ENCODE measurements around the gene PSMD1. TPM values are rescaled to one million over a fixed set of nuclear protein-coding genes. Genes with fewer than 3 reads are reported as not detected.

The PSMD1 gene
- total and polyA plus RNA-seq, 5 donors, result 35.6 to 88.6 (median 80.3) TPM

DNA sequence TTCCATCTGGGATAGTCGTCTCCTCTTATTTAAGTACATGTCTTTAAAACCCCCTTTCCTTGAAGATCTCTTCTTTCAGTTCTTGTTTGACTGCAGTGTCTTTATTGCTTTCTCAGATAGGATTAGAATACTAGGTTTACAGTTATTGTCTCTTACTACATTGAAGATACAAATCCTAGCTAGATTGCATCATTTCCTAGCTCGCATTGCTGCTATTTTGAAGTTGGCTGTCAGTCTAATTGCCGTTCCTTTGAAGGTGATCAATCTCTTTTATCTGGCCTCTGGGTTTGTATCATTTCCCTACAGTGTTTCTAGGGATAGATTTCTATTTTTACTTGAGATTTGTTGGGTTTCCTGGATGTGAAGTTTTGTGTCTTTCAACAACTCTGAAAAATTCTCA, 162.6 kb downstream of the PSMD1 start:
- WGBS, result 76% methylated on average over 3 of the region's 3 CpGs
- no peaks in the 10 kb centered on the region for H3K9me3 ChIP-seq (ENCODE audit: control insufficient read depth, low read length)
- no peaks in the 10 kb centered on the region for H3K4me1 ChIP-seq (ENCODE audit: control insufficient read depth, insufficient read depth, low read length)
- H3K27me3 ChIP-seq (ENCODE audit: control insufficient read depth, insufficient read depth), result no peaks in the 10 kb centered on the region
- ATAC-seq (no peak), DNase-seq (no peak)
- H3K27ac ChIP-seq (ENCODE audit: low read length), result no peak overlapping the region
- no peak overlapping the region for H3K4me3 ChIP-seq (ENCODE audit: low read length)
- intact Hi-C loops (cut with DNase I), result no loop called here

DNA sequence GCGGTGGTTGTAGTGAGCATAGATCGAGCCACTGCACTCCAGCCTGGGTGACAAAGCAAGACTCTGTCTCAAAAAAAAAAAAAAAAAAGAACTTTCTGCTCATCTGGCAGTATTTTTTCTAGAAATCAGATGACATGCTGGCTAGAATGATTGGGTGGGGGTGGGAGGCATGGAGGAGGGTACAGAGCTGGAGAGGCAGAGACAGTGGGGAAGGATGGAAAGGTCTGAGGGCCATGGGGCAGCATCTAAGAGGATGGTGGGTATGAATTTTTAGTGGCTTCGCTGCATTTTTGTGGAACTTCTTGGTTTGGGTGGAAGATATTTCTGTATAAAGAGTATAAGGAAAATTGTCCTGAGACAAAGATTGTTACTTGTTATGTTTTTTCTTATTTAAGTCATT, 165.1 kb downstream of the PSMD1 start:
- intact Hi-C loops (cut with DNase I), result loop anchor here in 1 of 4 donors (10.0 kb wide), 1 partner anchor 73 kb away; no protein-coding TSS in a partner anchor
- no peak overlapping the region for H3K27ac ChIP-seq (ENCODE audit: low read length)

More for the DNA sequence above, 165.1 kb downstream of the PSMD1 start:
- Histone ChIP-seq H3K4me3 (ENCODE audit: low read length) (no peak overlapping the region), H3K27me3 (ENCODE audit: control insufficient read depth, insufficient read depth) (no peaks in the 10 kb centered on the region), H3K4me1 (ENCODE audit: control insufficient read depth, insufficient read depth, low read length) (no peaks in the 10 kb centered on the region), H3K9me3 (ENCODE audit: control insufficient read depth, low read length) (no peaks in the 10 kb centered on the region)
- ATAC-seq (no peak), DNase-seq (no peak)
- 94% methylated on average over 3 of the region's 3 CpGs for WGBS

Other genes starting within 250 kb of the PSMD1 start
- 10 to 100 TPM; 40.5 to 67.0 (median 57.7) TPM for gene ITM2C, start 191.9 kb upstream of the PSMD1 start, total RNA-seq
- 73.1 TPM for gene ITM2C, start 191.9 kb upstream of the PSMD1 start, polyA plus RNA-seq
- gene GPR55, start 131.6 kb upstream of the PSMD1 start, total RNA-seq, result under 1 TPM in 2 of 4 donors, not detected in 2; 0.18 to 0.20 TPM
- gene GPR55, start 131.6 kb upstream of the PSMD1 start, polyA plus RNA-seq, result not detected
- gene SPATA3, start 60.7 kb upstream of the PSMD1 start, total RNA-seq, result not detected
- not detected for gene SPATA3, start 60.7 kb upstream of the PSMD1 start, polyA plus RNA-seq
- under 1 TPM in 3 of 4 donors, not detected in 1; 0.18 to 0.43 (median 0.42) TPM for gene C2orf72, start 19.3 kb upstream of the PSMD1 start, total RNA-seq
- gene C2orf72, start 19.3 kb upstream of the PSMD1 start, polyA plus RNA-seq, result 0.27 TPM
- gene HTR2B, start 68.2 kb downstream of the PSMD1 start, total RNA-seq, result 10 to 100 TPM in 1 of 4 donors, 1 to 10 TPM in 3; 4.3 to 11.9 (median 8.0) TPM
- gene HTR2B, start 68.2 kb downstream of the PSMD1 start, polyA plus RNA-seq, result 2.3 TPM
- gene ARMC9, start 141.8 kb downstream of the PSMD1 start, total RNA-seq, result 1 to 10 TPM; 3.5 to 6.8 (median 3.8) TPM
- 1.3 TPM for gene ARMC9, start 141.8 kb downstream of the PSMD1 start, polyA plus RNA-seq